Smooth muscle cell (in vitro differentiated cells): ENCODE data around the gene MMAB. TPM values are rescaled to one million over a fixed set of nuclear protein-coding genes. Genes with fewer than 3 reads are reported as not detected.

Source experiments
- DNase-seq: peaks from one replicate; lab custom pipeline; 2025; ENCODE audit not compliant: unreplicated experiment; lab: John Stamatoyannopoulos, UW
- H2AFZ ChIP-seq: fragments of 200-600 bp; sonication (generic); 2 replicates; pipeline ENCODE4 v1.6.0; 2016; ENCODE audit warnings: antibody characterized with exemption, low read depth, mild to moderate bottlenecking
- H3F3A ChIP-seq: fragments of 200-600 bp; sonication (generic); 2 replicates; pipeline ENCODE4 v1.6.0; 2017; ENCODE audit warnings: antibody characterized with exemption, low read depth
- H3K27ac ChIP-seq: fragments of 200-600 bp; sonication (generic); 2 replicates; pipeline ENCODE4 v1.5.1; 2016; ENCODE audit warnings: low read depth, mild to moderate bottlenecking
- H3K27me3 ChIP-seq: fragments of 200-600 bp; sonication (generic); 2 replicates; pipeline ENCODE4 v1.6.1; 2016; ENCODE audit warnings: low read depth, mild to moderate bottlenecking
- H3K36me3 ChIP-seq: fragments of 200-600 bp; sonication (generic); 2 replicates; pipeline ENCODE4 v1.5.1; 2016; ENCODE audit warnings: low read depth
- H3K4me1 ChIP-seq: fragments of 200-600 bp; sonication (generic); 2 replicates; pipeline ENCODE4 v1.5.1; 2016; ENCODE audit warnings: low read depth
- H3K4me2 ChIP-seq: fragments of 200-600 bp; sonication (generic); 2 replicates; pipeline ENCODE4 v1.6.0; 2016; ENCODE audit warnings: mild to moderate bottlenecking
- H3K4me3 ChIP-seq: fragments of 200-600 bp; sonication (generic); 2 replicates; pipeline ENCODE4 v1.5.1; 2016; ENCODE audit warnings: mild to moderate bottlenecking
- H3K79me2 ChIP-seq: fragments of 200-600 bp; sonication (generic); 2 replicates; pipeline ENCODE4 v1.6.0; 2016; ENCODE audit warnings: low read depth, mild to moderate bottlenecking
- H3K9ac ChIP-seq: fragments of 200-600 bp; sonication (generic); 2 replicates; pipeline ENCODE4 v1.6.0; 2016; ENCODE audit warnings: low read depth
- H3K9me3 ChIP-seq: fragments of 200-600 bp; sonication (generic); replicated peaks from 2 replicates; pipeline ENCODE4 v1.5.1; 2016; ENCODE audit warnings: low read depth
- H4K20me1 ChIP-seq: fragments of 200-600 bp; sonication (generic); 2 replicates; pipeline ENCODE4 v1.6.0; 2016; ENCODE audit warnings: low read depth
- WGBS: methylation state at CpG from one replicate; pipeline ENCODE4 v1.1.7; 2016; ENCODE audit warnings: low lambda C conversion rate; 5-methylcytosine and 5-hydroxymethylcytosine counted together
- polyA plus RNA-seq: library from polyadenylated mRNA; unstranded; fragments of >200 nt; fragmentation: Nextera tagmentation; extraction: Ambion mirVana; gene quantifications from 2 replicates; pipeline ENCODE4 v1.2.1, GENCODE V29; 2016
- total RNA-seq: library from RNA; depleted of rRNA; stranded (reverse); fragments of >200 nt; gene quantifications from 2 replicates; pipeline ENCODE4 v1.2.3, GENCODE V29; 2014
- TF ChIP-seq, protein P1 (sequence below): fragments of 200-600 bp; sonication (generic); IDR thresholded peaks from 2 replicates; pipeline ENCODE4 v1.5.1; 2017; ENCODE audit warnings: borderline replicate concordance, mild to moderate bottlenecking, antibody characterized with exemption; ENCODE audit not compliant: insufficient read depth, poor library complexity, severe bottlenecking

The MMAB gene
- total and polyA plus RNA-seq, 2 experiments from 2014 or later, result 20.2 to 51.7 TPM

DNA sequence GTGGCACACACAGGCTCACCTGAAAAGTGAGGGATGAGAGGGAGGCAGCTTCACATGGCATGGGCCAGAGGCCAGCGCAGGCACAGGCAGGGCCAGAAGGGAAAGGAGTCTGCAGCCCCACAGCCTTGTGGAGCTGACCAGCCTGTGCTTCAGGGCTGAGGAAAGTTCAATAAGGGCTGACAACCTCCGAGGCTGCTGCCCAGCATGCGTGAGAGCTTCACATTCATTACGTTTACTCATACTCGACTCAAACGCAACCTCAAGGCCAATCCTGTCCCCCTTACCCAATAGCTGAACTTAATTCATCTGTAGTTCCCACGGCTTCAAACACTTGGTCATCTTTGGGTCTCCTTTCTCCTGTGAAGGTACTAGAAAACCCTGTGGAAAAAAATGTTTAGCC lies 4.8 kb downstream of the MMAB start:
- H2AFZ ChIP-seq, result no peak overlapping the region
- no peaks in the 10 kb centered on the region for H3K36me3 ChIP-seq
- H3K4me1 ChIP-seq, result peaks cover 7% of the 10 kb centered on the region
- no peak overlapping the region for H3K27ac ChIP-seq
- H3K9me3 ChIP-seq, result no peaks in the 10 kb centered on the region
- TF ChIP-seq, protein P1, sequence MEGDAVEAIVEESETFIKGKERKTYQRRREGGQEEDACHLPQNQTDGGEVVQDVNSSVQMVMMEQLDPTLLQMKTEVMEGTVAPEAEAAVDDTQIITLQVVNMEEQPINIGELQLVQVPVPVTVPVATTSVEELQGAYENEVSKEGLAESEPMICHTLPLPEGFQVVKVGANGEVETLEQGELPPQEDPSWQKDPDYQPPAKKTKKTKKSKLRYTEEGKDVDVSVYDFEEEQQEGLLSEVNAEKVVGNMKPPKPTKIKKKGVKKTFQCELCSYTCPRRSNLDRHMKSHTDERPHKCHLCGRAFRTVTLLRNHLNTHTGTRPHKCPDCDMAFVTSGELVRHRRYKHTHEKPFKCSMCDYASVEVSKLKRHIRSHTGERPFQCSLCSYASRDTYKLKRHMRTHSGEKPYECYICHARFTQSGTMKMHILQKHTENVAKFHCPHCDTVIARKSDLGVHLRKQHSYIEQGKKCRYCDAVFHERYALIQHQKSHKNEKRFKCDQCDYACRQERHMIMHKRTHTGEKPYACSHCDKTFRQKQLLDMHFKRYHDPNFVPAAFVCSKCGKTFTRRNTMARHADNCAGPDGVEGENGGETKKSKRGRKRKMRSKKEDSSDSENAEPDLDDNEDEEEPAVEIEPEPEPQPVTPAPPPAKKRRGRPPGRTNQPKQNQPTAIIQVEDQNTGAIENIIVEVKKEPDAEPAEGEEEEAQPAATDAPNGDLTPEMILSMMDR, result no peak
- no peak for DNase-seq
- WGBS, result 93% methylated on average over 7 of the region's 7 CpGs
- H3F3A ChIP-seq, result no peaks in the 10 kb centered on the region
- no peak overlapping the region for H3K9ac ChIP-seq
- no peaks in the 10 kb centered on the region for H3K79me2 ChIP-seq
- no peak overlapping the region for H3K4me2 ChIP-seq
- no peak overlapping the region for H3K4me3 ChIP-seq
- H4K20me1 ChIP-seq, result no peaks in the 10 kb centered on the region
- H3K27me3 ChIP-seq, result no peaks in the 10 kb centered on the region

DNA sequence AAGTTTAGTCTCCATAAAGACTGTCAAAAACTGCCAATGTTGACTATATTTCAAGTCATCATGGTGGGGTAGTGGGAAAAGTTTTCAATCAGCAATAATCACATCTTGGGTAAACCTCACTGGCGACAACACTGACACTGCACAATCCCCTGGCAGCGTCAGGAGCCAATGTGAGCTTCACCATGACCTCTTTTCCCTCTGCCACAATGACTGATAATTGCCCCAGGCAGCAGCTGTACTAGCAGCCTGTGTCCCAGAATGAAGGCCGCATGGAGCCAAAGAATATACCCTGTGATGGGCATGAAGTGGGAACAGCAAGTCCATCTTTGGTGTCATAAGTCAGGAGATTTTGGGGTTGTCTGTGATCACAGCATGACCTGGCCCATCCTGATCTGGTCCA lies 5.3 kb downstream of the MMAB start:
- H3K4me2 ChIP-seq, result no peak overlapping the region
- TF ChIP-seq, protein P1, result no peak
- H3F3A ChIP-seq, result no peaks in the 10 kb centered on the region
- no peaks in the 10 kb centered on the region for H4K20me1 ChIP-seq
- WGBS, result 91% methylated on average over 3 of the region's 3 CpGs
- no peaks in the 10 kb centered on the region for H3K9me3 ChIP-seq
- H3K9ac ChIP-seq, result no peak overlapping the region
- no peak overlapping the region for H2AFZ ChIP-seq
- H3K4me1 ChIP-seq, result peaks cover 7% of the 10 kb centered on the region
- H3K27me3 ChIP-seq, result no peaks in the 10 kb centered on the region
- no peaks in the 10 kb centered on the region for H3K79me2 ChIP-seq
- DNase-seq, result no peak
- H3K36me3 ChIP-seq, result no peaks in the 10 kb centered on the region
- H3K4me3 ChIP-seq, result no peak overlapping the region
- H3K27ac ChIP-seq, result no peak overlapping the region

DNA sequence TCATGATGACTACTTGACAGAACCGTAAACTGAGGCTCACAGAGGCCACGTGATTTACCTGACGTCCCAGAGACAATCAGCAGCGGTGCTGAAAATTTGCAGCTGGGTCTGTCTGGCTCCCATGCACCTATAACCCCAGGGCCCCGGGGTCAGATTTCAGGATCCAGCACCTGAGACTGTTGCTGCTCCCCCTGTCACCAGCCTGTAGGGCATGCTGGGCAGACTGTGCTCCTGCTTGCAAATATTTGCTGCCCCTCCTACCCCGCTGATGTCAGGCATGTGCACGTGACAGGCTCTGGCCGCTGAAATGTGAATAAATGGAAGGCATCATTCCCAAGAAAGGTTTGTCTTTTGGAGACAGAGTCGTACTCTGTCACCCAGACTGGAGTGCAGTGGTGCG lies 6.0 kb downstream of the MMAB start:
- no peaks in the 10 kb centered on the region for H3K27me3 ChIP-seq
- H3K4me1 ChIP-seq, result no peaks in the 10 kb centered on the region
- no peak overlapping the region for H3K4me2 ChIP-seq
- no peak overlapping the region for H2AFZ ChIP-seq
- no peak for DNase-seq
- WGBS, result 94% methylated on average over 10 of the region's 10 CpGs
- no peak overlapping the region for H3K27ac ChIP-seq
- no peaks in the 10 kb centered on the region for H4K20me1 ChIP-seq
- H3K9me3 ChIP-seq, result no peaks in the 10 kb centered on the region
- H3K79me2 ChIP-seq, result no peaks in the 10 kb centered on the region
- H3K4me3 ChIP-seq, result no peak overlapping the region
- TF ChIP-seq, protein P1, result no peak
- H3K9ac ChIP-seq, result no peak overlapping the region
- no peaks in the 10 kb centered on the region for H3F3A ChIP-seq
- H3K36me3 ChIP-seq, result no peaks in the 10 kb centered on the region

DNA sequence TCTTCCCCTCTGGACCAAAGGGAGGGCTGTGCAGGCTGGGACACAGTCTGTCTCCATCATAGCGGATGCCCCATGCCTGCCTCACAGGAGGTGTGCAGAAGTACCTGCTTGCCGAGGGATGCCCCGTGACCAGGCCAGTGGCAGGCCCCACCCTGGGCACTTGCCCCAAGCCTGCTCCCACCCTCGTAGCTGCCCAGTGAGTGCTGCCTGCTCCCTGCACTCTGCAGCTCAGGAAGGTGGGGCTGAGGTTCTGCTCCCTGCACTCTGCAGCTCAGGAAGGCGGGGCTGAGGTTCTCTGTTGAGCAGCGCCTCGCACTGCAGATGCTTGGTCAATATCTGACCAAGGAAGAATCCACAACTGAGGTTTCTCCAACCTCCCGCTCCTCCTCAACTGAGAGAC lies 6.9 kb downstream of the MMAB start:
- Histone ChIP-seq H4K20me1 (no peaks in the 10 kb centered on the region), H3K27me3 (no peaks in the 10 kb centered on the region), H3K4me2 (no peak overlapping the region), H2AFZ (no peak overlapping the region), H3K9ac (no peak overlapping the region), H3F3A (no peaks in the 10 kb centered on the region), H3K4me3 (no peak overlapping the region), H3K4me1 (no peaks in the 10 kb centered on the region), H3K9me3 (no peaks in the 10 kb centered on the region), H3K27ac (no peak overlapping the region), H3K79me2 (no peaks in the 10 kb centered on the region), H3K36me3 (no peaks in the 10 kb centered on the region)
- DNase-seq, result no peak
- WGBS, result 99% methylated on average over 8 of the region's 8 CpGs
- TF ChIP-seq, protein P1, result no peak
